ENCODE results near the gene SEMA4C.

Gene SEMA4C, protein sequence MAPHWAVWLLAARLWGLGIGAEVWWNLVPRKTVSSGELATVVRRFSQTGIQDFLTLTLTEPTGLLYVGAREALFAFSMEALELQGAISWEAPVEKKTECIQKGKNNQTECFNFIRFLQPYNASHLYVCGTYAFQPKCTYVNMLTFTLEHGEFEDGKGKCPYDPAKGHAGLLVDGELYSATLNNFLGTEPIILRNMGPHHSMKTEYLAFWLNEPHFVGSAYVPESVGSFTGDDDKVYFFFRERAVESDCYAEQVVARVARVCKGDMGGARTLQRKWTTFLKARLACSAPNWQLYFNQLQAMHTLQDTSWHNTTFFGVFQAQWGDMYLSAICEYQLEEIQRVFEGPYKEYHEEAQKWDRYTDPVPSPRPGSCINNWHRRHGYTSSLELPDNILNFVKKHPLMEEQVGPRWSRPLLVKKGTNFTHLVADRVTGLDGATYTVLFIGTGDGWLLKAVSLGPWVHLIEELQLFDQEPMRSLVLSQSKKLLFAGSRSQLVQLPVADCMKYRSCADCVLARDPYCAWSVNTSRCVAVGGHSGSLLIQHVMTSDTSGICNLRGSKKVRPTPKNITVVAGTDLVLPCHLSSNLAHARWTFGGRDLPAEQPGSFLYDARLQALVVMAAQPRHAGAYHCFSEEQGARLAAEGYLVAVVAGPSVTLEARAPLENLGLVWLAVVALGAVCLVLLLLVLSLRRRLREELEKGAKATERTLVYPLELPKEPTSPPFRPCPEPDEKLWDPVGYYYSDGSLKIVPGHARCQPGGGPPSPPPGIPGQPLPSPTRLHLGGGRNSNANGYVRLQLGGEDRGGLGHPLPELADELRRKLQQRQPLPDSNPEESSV

DNA sequence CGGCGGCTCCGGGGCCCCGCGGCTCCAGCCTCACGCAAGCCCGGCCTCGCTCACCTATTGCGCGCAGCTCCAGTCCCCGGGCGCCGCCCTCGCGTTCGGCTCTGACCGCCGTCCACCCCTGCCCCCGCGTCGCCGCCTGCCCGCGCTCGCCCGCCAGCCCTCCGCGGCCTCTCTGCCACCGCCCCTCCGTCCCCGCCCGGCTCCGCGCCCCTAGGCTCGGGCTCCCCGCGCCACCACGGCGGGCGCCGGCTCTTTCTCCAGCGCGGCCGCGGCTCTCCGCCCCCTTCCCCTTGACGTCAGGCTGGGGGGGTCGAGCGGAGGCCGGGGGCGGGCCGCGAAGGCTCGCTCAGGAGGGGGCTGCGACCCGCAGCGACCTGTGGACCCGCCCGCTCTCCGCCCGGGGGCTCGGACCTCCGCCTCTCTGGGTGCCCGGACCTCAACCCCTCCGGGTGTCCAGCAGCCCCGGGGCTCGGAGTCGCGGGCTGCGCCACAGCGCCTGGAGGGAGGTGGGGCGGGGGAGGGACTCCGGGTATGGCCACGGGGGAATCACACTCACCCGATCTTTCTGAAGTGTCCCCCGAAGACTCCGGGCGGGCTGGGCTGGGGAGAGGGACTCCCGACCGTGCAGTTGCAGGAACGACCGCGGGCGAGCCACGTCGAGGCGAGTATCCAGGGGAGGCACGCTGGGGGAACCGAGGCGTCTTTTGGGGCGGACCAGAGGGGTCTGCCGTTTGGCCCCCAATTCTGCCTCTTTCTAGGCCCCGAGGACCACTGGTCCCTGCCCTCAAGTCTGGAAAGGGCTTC is at the start of gene SEMA4C:
Gene SEMA4C, minus strand, starts transcription at position 259 of the 804 bp plus-strand sequence. CDS start 2,194 bp downstream, outside the sequence.
- DNase-seq (ENCODE audit: low read depth), result peak; percentile 56

DNA sequence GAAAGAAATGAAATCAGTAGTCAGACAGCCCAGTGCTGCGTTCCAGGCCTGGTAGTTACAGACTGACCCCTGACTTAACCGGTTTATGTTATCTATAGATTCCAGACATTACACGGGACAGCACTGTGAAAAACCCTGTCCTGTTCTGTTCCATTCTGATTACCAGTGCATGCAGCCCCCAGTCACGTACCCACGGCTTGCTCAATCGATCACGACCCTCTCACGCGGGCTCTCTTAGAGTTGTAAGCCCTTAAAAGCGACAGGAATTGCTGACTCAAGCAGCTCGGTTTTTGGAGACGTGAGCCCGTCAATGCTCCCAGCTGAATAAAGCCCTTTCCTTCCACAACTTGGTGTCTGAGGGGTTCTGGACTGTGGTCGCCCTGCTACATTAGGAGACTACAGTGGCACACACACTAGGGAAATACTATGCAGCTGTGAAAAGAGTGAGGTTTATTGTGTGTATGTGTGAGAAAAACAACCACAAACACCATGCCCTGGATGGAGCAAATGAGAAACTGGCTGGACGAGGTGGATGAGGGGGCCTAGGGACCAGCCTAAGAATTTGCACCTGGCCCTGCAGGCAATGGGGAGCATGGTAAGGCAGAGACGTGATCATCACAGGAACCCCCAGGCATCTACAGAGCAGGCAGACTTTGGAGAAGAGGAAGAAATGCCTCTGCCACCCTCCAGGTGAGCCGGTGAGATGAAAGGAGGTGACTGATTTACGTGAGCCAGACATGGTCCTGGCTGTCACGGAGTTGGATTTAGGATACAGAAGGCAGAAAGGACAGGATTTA is 49.1 kb upstream of the SEMA4C start:
- DNase-seq (ENCODE audit: low read depth), result no peak

GRCh38 chr2:96918092-96918753 is 48.3 kb upstream of the SEMA4C start:
- DNase-seq (ENCODE audit: low read depth), result no peak

DNA sequence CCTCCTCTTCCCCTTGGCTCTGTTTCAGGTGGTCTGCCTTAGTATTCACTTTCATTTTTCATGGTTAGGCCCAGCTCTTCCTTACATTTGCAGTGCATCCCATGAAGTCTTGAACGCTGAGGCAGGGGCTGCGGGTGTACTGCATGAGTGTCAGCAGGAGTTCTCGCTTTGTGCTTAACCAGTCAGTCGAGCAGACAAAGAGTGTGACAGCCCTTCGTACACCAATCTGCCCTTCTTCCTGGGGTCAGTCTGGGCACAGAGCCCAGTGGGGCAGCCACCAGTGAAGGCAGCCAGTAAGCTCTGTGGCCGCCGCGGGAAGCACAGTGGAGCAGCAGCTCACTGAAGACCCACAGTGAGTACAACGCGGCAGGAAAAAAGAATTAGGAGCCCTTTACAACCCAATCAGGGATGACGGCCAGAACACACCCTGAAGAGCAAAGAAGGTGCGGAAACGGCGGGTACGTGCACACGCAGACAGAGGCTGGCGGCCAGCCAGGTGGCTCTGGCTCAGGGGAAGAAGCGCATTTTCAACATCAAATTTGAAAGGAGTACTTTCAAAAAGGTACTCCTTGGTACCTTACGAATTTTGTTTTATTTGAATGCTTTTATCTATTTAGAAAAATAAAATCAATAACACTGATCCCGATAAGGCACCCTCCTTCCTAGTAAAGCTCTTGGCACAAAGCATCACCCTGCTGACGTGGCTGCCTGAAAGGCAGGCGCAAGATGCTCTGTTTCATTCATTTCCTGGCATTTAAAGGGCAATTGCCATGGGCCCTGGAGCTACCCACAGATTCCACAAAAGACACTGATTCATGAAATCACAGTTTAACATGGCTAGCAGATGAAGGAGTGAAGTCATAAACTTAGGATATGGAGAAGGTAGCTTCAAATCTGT is 47.0 kb upstream of the SEMA4C start:
- no peak for DNase-seq (ENCODE audit: low read depth)

GRCh38 chr2:96916156-96916630 is 46.3 kb upstream of the SEMA4C start:
- DNase-seq (ENCODE audit: low read depth), result no peak

GRCh38 chr2:96914332-96914731 is 44.5 kb upstream of the SEMA4C start:
- DNase-seq (ENCODE audit: low read depth), result no peak

DNA sequence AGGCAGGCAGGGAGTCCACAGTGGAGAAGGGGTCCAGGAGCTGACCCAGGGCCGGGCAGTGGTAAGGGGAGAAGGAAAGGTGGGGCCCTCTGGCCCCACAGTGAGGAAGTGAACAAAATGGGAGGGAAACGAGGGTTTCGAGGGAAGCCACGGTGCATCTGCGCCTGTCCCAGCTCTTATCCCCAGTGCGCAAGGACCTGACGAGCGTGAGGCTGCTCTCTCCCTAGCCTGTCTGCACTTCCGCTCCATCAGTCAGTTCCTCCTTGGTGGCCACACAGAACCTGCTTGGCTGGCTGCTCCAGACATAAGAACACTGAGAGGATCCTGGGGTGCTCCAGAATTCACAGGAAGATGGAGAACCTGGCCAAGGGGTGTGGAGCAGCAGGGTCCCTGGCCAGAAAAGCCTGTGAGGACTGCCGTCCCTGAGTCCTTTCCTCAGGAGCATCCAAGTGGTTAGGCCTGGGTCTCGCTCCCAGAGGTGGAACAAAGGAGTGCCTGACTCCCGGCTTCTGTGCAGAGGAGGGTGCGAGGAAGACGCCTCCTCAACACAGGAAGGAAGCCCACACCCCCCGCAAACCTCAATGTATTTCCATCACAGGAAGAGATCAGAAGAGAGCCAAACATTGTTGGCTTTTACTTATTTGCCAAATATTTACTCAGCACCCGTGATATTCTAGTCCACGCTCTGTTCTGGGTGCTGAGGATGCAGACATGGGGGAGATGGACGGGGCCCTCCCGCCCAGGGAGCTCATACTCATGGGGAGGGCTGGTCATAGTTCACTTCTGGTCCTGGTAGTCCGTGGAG is 43.7 kb upstream of the SEMA4C start:
- DNase-seq (ENCODE audit: low read depth), result peak; percentile 17

DNA sequence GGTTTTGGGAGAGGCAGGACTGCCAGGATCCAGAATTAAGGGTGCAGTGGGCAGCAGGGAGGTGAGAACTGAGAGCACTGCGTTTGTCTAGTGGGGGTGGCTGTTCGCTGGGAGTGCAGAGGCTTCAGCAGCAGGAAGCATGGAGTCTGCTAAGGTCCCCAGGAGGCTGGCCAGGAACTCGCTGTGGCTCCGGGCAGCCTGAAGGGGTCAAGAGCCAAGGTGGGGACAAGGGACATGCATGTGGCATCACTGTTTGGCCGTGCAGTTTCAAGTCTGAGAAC is 43.2 kb upstream of the SEMA4C start:
- DNase-seq (ENCODE audit: low read depth), result no peak

DNA sequence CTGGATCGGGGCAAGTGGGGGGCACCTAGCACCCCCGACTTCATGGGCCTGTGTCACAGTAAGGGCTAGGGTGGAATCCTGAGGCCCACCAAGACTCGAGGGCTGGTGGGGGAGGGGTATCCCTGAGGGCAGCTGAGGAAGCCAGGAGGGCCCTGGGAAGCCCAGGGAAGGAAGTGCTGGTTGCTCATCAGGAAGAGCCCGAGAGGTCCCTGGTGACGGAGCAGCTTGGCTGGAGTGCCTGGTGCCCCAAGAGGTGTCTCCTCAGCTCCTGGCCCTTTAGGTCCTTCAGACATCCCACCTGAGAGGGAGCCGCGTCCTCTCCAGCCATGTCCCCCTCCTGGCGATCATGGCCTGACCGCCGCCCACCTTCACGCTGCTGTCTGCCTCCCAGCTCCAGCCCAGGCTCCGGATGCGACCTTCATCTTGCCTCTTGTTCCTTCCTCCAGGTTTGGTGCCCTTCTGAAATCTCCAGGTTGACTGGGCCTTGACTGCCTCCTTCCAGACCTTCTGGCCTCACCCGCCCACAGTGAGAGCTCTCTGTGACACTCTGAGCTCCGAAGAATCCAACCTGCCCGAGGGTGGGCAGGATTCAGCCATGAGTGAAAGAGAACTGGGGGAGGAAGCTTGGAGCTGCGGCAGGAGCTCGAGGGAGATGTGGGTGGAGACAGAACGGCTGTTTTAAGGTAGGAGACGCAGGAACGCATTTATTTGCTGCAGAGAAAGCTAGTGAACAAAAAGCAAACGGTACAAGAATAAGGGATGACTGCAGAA is 42.7 kb upstream of the SEMA4C start:
- no peak for DNase-seq (ENCODE audit: low read depth)

DNA sequence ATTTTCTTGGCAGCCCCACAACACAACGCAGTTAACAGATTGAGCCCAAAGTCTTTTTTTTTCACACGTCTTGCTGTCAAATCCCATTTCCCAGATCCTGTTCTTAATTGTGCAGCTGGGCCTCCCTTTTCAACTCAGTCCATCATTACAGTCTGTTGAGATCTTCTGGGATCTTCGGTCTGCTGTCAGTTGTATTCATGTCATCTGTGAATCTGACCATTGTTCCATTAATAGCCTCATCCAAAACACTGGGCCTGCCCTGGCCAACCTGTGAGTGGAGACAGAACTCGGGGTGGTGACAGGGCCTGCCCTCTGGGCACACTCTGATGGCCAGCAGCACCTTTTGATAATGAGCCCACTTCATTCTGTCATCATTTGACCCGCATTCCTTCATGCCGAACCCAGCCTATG is 39.7 kb upstream of the SEMA4C start:
- DNase-seq (ENCODE audit: low read depth), result no peak

DNA sequence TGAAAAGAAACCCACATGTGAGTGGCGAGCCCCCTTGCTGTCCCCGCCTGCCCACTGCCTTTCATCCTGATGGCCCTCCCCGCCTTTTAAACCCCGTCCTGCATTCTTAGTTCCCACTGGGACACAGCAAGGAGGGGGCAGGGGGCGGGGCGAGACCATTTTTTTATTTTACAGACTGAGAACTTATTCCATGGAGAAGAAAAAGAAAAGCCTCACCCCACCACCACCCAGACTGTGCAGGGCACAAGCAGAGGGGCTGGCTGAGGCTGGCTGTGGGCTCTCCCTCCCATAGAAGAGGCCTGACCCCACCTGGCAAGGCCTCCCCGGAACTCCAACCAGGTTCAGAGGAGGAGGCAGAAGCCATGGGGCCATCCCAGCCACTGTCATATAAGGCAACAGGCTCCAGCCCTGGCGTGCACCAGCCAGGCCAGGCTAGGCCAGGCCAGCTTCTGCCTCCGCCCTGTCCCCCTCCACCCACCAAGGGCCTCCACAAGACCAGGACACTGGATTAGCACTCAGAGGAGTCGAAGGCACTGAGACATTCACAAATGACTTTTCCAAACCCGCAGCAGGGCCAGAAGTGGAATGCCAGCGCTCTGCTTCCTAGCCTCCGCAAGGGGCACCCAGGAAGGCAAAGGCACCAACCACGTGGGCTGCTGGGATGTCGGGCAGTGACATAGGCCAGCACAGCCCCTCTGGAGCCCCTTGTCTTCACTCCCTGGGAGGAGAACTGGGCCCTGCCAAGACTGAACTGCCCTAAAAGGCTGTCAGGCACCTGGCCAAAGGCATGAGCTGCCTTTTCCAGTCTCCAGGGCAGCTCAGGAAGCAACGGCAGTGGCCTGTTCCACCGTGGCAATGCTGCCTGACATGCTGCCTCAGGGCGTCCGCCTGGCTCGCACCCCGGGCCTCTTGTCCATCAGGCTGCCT is 37.5 kb upstream of the SEMA4C start:
- no peak for DNase-seq (ENCODE audit: low read depth)

DNA sequence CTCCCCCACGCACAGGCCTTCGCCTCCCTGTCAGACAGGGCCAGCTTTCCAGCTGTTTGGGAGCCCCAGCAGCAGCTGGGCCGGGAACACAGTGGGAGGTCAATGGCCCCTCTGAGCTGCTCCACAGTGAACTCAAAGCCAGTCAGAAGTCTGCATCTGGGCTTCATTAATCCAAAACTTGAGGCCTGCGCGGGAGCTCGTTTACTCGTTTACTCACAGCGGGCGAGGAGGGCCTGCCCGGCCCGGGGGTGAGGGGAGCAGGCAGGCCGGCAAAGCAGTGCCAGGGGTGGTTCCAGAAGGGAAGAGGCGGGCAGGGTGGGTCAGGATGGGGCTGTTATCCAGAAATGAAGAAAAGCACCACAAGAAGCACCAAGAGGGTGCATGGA is 36.8 kb upstream of the SEMA4C start:
- DNase-seq (ENCODE audit: low read depth), result no peak

DNA sequence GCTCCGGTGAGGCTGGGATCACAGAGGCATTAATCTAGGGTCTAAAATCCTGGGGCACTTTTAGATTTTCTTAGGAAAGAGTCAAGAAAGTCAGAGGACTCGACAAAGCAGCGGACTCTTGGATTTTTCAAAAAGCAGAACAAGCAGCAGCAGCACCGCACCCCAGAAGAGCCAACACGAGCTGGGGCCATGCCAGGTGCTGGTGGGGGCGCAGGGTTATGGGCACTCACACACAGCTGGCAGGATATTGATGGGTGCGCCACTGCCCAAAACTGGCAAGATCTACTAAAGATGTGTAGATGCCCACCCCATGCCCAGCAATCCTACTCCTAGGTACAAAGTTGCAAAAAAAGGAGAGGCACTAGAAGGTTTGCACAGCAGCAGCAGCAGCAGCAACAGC is 33.9 kb upstream of the SEMA4C start:
- DNase-seq (ENCODE audit: low read depth), result no peak

DNA sequence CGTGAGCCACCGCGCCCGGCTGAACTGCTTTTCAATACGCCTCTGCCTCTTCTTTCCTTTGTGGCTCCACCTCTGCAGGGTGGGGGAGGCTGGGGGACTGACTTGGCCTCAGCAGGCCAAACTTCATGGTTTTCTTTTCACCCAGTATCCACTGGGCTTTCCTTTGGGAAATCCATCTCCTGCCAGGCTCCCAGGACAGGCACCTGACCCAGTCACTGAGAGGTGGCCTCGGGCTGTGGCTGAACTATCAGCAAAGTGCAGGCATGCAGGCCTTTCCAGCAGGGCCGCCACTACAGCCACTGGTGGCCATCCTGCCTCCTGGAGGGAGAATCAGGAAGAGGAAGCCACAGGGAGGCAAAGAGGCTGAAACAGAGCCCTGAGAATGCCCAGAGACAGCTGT is 33.4 kb upstream of the SEMA4C start:
- DNase-seq (ENCODE audit: low read depth), result no peak

DNA sequence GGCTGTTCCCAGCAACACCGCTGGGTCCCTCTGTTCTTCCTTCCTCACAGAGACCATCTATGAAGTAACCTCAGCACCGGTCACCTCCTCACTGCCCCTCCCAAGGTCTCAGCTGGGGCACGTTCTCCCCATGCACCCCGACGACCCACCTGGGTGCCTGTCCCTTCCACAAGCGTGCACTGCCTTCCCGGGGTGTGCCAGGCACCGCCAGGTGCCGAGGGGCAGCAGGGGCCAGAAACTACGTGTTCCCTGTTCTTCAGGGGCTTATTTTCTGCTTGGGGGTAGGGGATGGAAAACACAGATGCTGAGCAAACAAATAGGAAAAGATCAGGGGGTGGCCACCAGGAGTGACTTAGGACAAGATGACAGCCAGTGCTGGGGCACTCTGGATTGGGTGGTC is 30.4 kb upstream of the SEMA4C start:
- DNase-seq (ENCODE audit: low read depth), result no peak

DNA sequence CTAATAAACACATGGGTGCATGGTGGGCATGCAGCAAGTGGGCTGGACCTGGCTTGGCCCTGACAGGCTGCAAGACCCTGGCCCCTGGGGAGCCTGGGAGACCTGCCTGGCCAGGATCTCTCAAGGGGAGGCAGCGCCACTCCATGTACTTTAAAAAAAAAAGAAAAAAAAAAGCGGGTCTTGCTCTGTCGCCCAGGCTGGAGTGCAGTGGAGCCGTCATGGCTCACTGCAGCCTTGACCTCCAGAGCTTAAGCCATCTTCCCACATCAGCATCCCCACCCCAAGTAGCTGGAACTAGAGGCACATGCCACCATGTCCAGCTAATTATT is 29.5 kb upstream of the SEMA4C start:
- DNase-seq (ENCODE audit: low read depth), result no peak

DNA sequence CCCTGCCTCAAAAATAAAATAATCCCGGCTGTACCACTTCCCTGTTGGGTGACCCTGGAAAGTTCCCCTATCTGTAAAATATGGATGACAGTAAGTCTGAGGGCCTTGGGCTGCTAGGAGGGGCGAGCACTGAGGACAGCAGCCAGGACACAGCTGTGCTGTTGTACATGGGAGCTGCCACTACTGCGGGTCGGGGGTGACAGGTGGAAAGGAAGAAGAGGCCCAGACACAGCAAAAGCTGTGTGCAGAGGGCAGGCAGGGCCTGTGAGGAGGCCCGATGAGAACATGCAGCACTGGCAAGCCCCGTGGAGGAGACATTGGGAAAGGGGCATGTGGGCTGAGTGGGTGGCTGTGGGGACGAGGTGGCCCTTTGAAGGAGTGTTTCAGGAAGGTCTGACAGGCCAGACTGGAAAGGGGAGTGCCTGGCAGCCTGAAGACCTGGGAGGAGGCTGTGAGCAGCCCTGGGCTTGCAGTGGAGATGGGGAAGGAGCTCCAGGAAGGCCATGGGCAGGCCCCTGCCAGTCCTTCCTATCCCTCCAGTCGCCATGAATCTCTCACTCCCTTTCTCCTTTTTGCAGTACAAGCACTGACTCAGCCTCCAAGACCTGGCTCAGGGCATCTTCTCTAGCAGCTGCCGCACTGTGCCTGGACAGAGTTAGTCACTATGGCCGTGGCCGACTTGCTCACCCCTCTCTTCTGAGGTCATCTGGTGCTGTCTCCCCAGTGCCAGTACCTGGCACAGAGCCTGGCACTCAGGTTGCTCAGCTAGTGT is 28.9 kb upstream of the SEMA4C start:
- DNase-seq (ENCODE audit: low read depth), result no peak
